H1 (cell line): ENCODE results near the gene KRTAP4-2. TPM values are rescaled to one million over a fixed set of nuclear protein-coding genes. Genes with fewer than 3 reads are reported as not detected.

ENCODE experiments used
- CTCF ChIA-PET: fragments of 300-600 bp; sonication (Branson Sonifier 250); formaldehyde crosslinking; loops from one replicate; lab custom pipeline; 2021; ENCODE audit not compliant: partially characterized antibody; lab: Charles Lee
- POLR2A ChIA-PET: fragments of 300-600 bp; sonication (Branson Sonifier 250); formaldehyde crosslinking; loops from one replicate; lab custom pipeline; 2021; ENCODE audit warnings: inconsistent platforms; ENCODE audit not compliant: partially characterized antibody; lab: Charles Lee
- DNase-seq, 2 experiments: peaks; one replicate each; pipeline versions ENCODE4 v3.0.0 to v3.0.0-alpha.2; 2010 to 2022; ENCODE audit warnings: low spot score in 2 of 2, low read depth in 1 of 2, mixed read lengths in 1 of 2
- FAIRE-seq: peaks from 2 replicates; lab custom pipeline; 2011; peaks lifted over from hg19 to GRCh38; lab: Jason Lieb, UNC
- H2AFZ ChIP-seq: 2 replicates; pipeline ENCODE4 v1.8.1; 2012; ENCODE audit warnings: low read length, inconsistent platforms
- H2AK5ac ChIP-seq: 2 replicates; pipeline ENCODE4 v1.6.1; 2013; ENCODE audit warnings: low read depth, low read length
- H2BK120ac ChIP-seq: replicated peaks from 2 replicates; pipeline ENCODE3; 2013; ENCODE audit warnings: low read depth, low read length, inconsistent platforms
- H2BK12ac ChIP-seq: 2 replicates; pipeline ENCODE4 v1.6.1; 2013; ENCODE audit warnings: low read depth, low read length
- H2BK15ac ChIP-seq: 2 replicates; pipeline ENCODE4 v1.6.1; 2013; ENCODE audit warnings: low read length
- H2BK20ac ChIP-seq: 2 replicates; pipeline ENCODE4 v1.6.1; 2013; ENCODE audit warnings: low read length
- H2BK5ac ChIP-seq: 2 replicates; pipeline ENCODE4 v1.6.1; 2013; ENCODE audit warnings: low read depth, low read length
- H3K14ac ChIP-seq: 2 replicates; pipeline ENCODE4 v1.6.1; 2013; ENCODE audit warnings: inconsistent platforms; ENCODE audit not compliant: insufficient read length
- H3K18ac ChIP-seq: 2 replicates; pipeline ENCODE4 v1.6.1; 2013; ENCODE audit warnings: low read length; ENCODE audit errors: extremely low read depth
- H3K23ac ChIP-seq: 2 replicates; pipeline ENCODE4 v1.6.1; 2013; ENCODE audit warnings: inconsistent platforms; ENCODE audit not compliant: insufficient read length
- H3K23me2 ChIP-seq: 2 replicates; pipeline ENCODE4 v1.6.1; 2013; ENCODE audit warnings: low read depth, low read length
- H3K27ac ChIP-seq: 2 replicates; pipeline ENCODE4 v1.6.1; 2011; ENCODE audit warnings: low read depth, low read length, inconsistent platforms
- H3K27me3 ChIP-seq, 4 experiments: replicated peaks in 1 of 4; 1 replicate in 1 of 4; 2 replicates in 3 of 4; pipeline versions ENCODE4 v1.6.1 to v1.8.1; 2011 to 2013; ENCODE audit warnings: low read length in 3 of 4, mild to moderate bottlenecking in 3 of 4, inconsistent platforms in 2 of 4, mixed read lengths in 2 of 4, moderate library complexity in 1 of 4; ENCODE audit not compliant: control insufficient read depth in 3 of 4, insufficient read depth in 3 of 4; ENCODE audit errors: extremely low read depth in 1 of 4
- H3K36me3 ChIP-seq, 4 experiments: 2 replicates each; pipeline versions ENCODE4 v1.6.1 to v1.8.1; 2011 to 2013; ENCODE audit warnings: mild to moderate bottlenecking in 4 of 4, low read length in 3 of 4, moderate library complexity in 2 of 4, control low read depth in 1 of 4, inconsistent platforms in 1 of 4; ENCODE audit not compliant: insufficient read depth in 4 of 4, control insufficient read depth in 2 of 4
- H3K4ac ChIP-seq: replicated peaks from 2 replicates; pipeline ENCODE3; 2013; ENCODE audit warnings: low read length, low read depth, mixed read lengths, inconsistent platforms; ENCODE audit not compliant: insufficient read length
- H3K4me1 ChIP-seq, 4 experiments: replicated peaks in 1 of 4; 1 replicate in 1 of 4; 2 replicates in 3 of 4; pipeline versions ENCODE4 v1.6.1 to v1.8.1; 2011 to 2013; ENCODE audit warnings: low read length in 3 of 4, inconsistent platforms in 2 of 4, mixed read lengths in 1 of 4; ENCODE audit not compliant: insufficient read depth in 4 of 4, control insufficient read depth in 3 of 4
- H3K4me2 ChIP-seq, 2 experiments: 2 replicates each; pipeline versions ENCODE4 v1.6.1 to v1.8.1; 2011 to 2013; ENCODE audit warnings: low read depth in 2 of 2, low read length in 2 of 2, control low read depth in 1 of 2, inconsistent platforms in 1 of 2, mild to moderate bottlenecking in 1 of 2; ENCODE audit not compliant: insufficient read depth in 1 of 2
- H3K4me3 ChIP-seq, 4 experiments: fragments of 200-600, 300-600 bp in 1 of 4; sonication (generic), shearing (Covaris generic), sonication (Bioruptor Twin) in 1 of 4; 2 replicates each; pipeline versions ENCODE4 v1.5.1 to v1.8.1; 2011 to 2016; ENCODE audit warnings: low read length in 4 of 4, low read depth in 3 of 4, control low read depth in 2 of 4, inconsistent platforms in 2 of 4, mild to moderate bottlenecking in 2 of 4, mixed read lengths in 1 of 4, moderate library complexity in 1 of 4; ENCODE audit not compliant: insufficient read depth in 2 of 4; ENCODE audit errors: extremely low read depth in 1 of 4
- H3K56ac ChIP-seq: replicated peaks from 2 replicates; pipeline ENCODE3; 2013; ENCODE audit warnings: low read depth, mild to moderate bottlenecking, mixed read lengths, low read length, inconsistent platforms; ENCODE audit not compliant: insufficient read length
- H3K79me1 ChIP-seq: 2 replicates; pipeline ENCODE4 v1.6.1; 2013; ENCODE audit warnings: low read depth, low read length, control low read depth
- H3K79me2 ChIP-seq, 2 experiments: 2 replicates each; pipeline versions ENCODE4 v1.6.1 to v1.8.1; 2012 to 2013; ENCODE audit warnings: low read length in 2 of 2, mild to moderate bottlenecking in 2 of 2, inconsistent platforms in 1 of 2; ENCODE audit not compliant: insufficient read depth in 2 of 2, control insufficient read depth in 1 of 2
- H3K9ac ChIP-seq, 4 experiments: replicated peaks in 1 of 4; 1 replicate in 1 of 4; 2 replicates in 3 of 4; pipeline versions ENCODE4 v1.6.1 to v1.8.1; 2011 to 2013; ENCODE audit warnings: low read depth in 3 of 4, low read length in 3 of 4, control low read depth in 2 of 4, mild to moderate bottlenecking in 2 of 4, moderate library complexity in 2 of 4, inconsistent platforms in 1 of 4; ENCODE audit errors: extremely low read depth in 1 of 4
- H3K9me3 ChIP-seq, 2 experiments: 2 replicates each; pipeline versions ENCODE4 v1.6.1 to v1.8.1; 2012 to 2013; ENCODE audit warnings: mild to moderate bottlenecking in 2 of 2, moderate library complexity in 2 of 2, control low read depth in 1 of 2, inconsistent platforms in 1 of 2, low read depth in 1 of 2, low read length in 1 of 2, mixed read lengths in 1 of 2; ENCODE audit not compliant: insufficient read depth in 2 of 2
- H4K20me1 ChIP-seq, 2 experiments: replicated peaks in 1 of 2; 2 replicates each; pipeline versions ENCODE3 to v1.8.1; 2011 to 2013; ENCODE audit warnings: inconsistent platforms in 2 of 2, low read length in 2 of 2, mild to moderate bottlenecking in 1 of 2; ENCODE audit not compliant: insufficient read depth in 2 of 2, control insufficient read depth in 1 of 2
- H4K5ac ChIP-seq: 2 replicates; pipeline ENCODE4 v1.6.1; 2013; ENCODE audit warnings: low read length, low read depth, mixed read lengths, inconsistent platforms; ENCODE audit not compliant: insufficient read length
- H4K8ac ChIP-seq: 2 replicates; pipeline ENCODE4 v1.8.0; 2013; ENCODE audit warnings: mild to moderate bottlenecking, moderate library complexity, low read length, inconsistent platforms; ENCODE audit not compliant: insufficient read depth; ENCODE audit errors: extremely low read depth
- H4K91ac ChIP-seq: replicated peaks from 2 replicates; pipeline ENCODE3; 2013; ENCODE audit warnings: low read length, mixed read lengths, inconsistent platforms; ENCODE audit not compliant: insufficient read length
- BRCA1 ChIP-seq: IDR thresholded peaks from 2 replicates; pipeline ENCODE4 v1.6.1; 2012; ENCODE audit warnings: low read depth, low read length, improper control_type of control experiment
- HDAC6 ChIP-seq: IDR thresholded peaks from one replicate; pipeline ENCODE4 v1.7.1; 2012; ENCODE audit warnings: low read depth, mild to moderate bottlenecking, inconsistent platforms, low read length, moderate library complexity
- NANOG ChIP-seq: IDR thresholded peaks from 2 replicates; pipeline ENCODE4 v1.6.1; 2011; ENCODE audit warnings: low read length, low read depth, mild to moderate bottlenecking, inconsistent platforms; ENCODE audit not compliant: insufficient read depth, poor library complexity, severe bottlenecking
- NRF1 ChIP-seq: IDR thresholded peaks from 2 replicates; pipeline ENCODE4 v1.6.1; 2011; ENCODE audit warnings: mild to moderate bottlenecking, low read depth, low read length, improper control_type of control experiment
- WGBS, 2 experiments: shearing (Covaris generic) in 1 of 2; methylation state at CpG; one replicate each; pipeline versions ENCODE4 v1.1.6 to v1.1.7; 2013 to 2015; ENCODE audit warnings: low lambda C conversion rate in 2 of 2, mixed read lengths in 2 of 2, inconsistent platforms in 1 of 2, low coverage in 1 of 2, missing lambda C conversion rate in 1 of 2; ENCODE audit not compliant: insufficient replicate concordance in 2 of 2, insufficient coverage in 1 of 2, insufficient read length in 1 of 2; ENCODE audit errors: extremely low coverage in 1 of 2, missing lambda C conversion rate in 1 of 2; 5-methylcytosine and 5-hydroxymethylcytosine counted together
- polyA plus RNA-seq, 7 experiments: library from polyadenylated mRNA; depleted of rRNA in 3 of 7; stranded (reverse) in 5 of 7; unstranded in 2 of 7; fragments of >200 nt in 5 of 7; fragments of 200-250 nt in 2 of 7; gene quantifications; 1 replicate in 5 of 7; 2 replicates in 1 of 7; 4 replicates in 1 of 7; pipeline versions ENCODE4 v1.2.1 to v1.2.3, GENCODE V29; 2011 to 2013; ENCODE audit warnings: missing spikeins in 2 of 7, mixed read lengths in 2 of 7
- total RNA-seq: library from RNA; stranded (reverse); fragmentation: NEBNext Ultra II Directional; extraction: Animal tissue kit (Norgen Biotek cat#: 25700); gene quantifications from 2 replicates; pipeline ENCODE4 v1.2.1, GENCODE V29; 2021

KRTAP4-2 gene
- total and polyA plus RNA-seq, 2 of the 8 experiments (the other 6 are each of a cell fraction or from before 2014, with no cell fraction given) = not detected

DNA sequence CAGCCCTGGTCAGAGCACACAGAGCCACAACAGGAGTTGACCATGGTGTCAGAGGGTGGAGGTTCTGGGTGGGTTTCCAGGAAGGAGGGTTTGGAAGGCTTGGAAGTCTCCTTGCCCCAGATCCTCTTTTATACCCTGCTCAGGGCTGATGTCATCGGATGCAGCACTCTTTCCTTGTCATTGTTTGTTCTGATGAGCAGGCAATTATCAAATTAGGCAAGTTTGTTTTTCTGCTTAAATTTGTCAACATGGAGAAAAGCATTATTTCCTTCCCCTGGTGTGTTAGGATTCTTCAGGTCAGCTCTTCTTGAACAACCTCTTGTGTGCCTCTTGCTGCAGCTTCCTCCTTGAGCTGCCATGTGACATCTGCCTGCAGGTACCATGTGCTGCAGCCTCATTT, 17.4 kb downstream of the KRTAP4-2 start, which contains the start of gene KRTAP4-4:
KRTAP4-4 (minus strand) TSS at position 101 of the 400 bp plus-strand sequence; CDS start at position 44, 57 bp downstream.
- Histone ChIP-seq H2AFZ (no peak within 1 kb of the TSS), H2BK20ac (no peak within 1 kb of the TSS), H3K4me3 (no peak within 1 kb of the TSS), H4K8ac (no peak within 1 kb of the TSS; the same call in 1 of the 2 replicates), H3K36me3 (no peaks in the 10 kb centered on the region), H2BK12ac (no peak within 1 kb of the TSS), H3K14ac (no peak within 1 kb of the TSS), H3K4ac (no peak within 1 kb of the TSS), H2BK15ac (no peak within 1 kb of the TSS), H3K27me3 (no peaks in the 10 kb centered on the region), H4K5ac (no peak within 1 kb of the TSS), H3K23ac (no peak within 1 kb of the TSS), H3K9ac (no peak within 1 kb of the TSS), H3K27ac (no peak within 1 kb of the TSS), H2AK5ac (no peak within 1 kb of the TSS), H2BK120ac (no peak within 1 kb of the TSS), H4K91ac (no peak within 1 kb of the TSS), H3K9me3 (no peaks in the 10 kb centered on the region), H3K18ac (no peak within 1 kb of the TSS), H3K56ac (no peak within 1 kb of the TSS), H2BK5ac (no peak within 1 kb of the TSS), H3K79me2 (no peaks in the 10 kb centered on the region), H3K79me1 (no peaks in the 10 kb centered on the region), H3K4me2 (no peak within 1 kb of the TSS), H3K4me1 (peaks cover 0 to 4% (median 1%) of the 10 kb centered on the region in 4 experiments; a peak in 1 of 7 replicates), H3K23me2 (no peaks in the 10 kb centered on the region; the same call in 1 of the 2 replicates), H4K20me1 (no peaks in the 10 kb centered on the region)
- WGBS, 2 experiments = 82% methylated on average over 1 of the region's 1 CpG; no CpG with 5 or more reads in 1 of the 2 experiments
- FAIRE-seq = no peak
- POLR2A ChIA-PET = no interaction called here
- TF ChIP-seq NRF1 (no peak), HDAC6 (no peak), BRCA1 (no peak), NANOG (no peak)
- DNase-seq = no peak
- CTCF ChIA-PET = interaction anchor here (1.2 kb wide), 1 partner anchor 30 kb away, joined by 3 read pairs; no protein-coding TSS in a partner anchor
